Mammary epithelial cell (primary cell): ENCODE measurements around the gene KLRC1.

ENCODE experiments used
- EZH2 ChIP-seq: IDR thresholded peaks from 2 replicates; pipeline ENCODE4 v1.6.1; 2012; ENCODE audit warnings: low read length, inconsistent platforms, borderline replicate concordance
- TF ChIP-seq, protein P1 (sequence below), 2 donors: IDR thresholded peaks in 1 of 2; conservative IDR thresholded peaks in 1 of 2; 2 replicates each; pipeline ENCODE4 v1.5.1; 2011 to 2012; ENCODE audit warnings: inconsistent platforms in 2 of 2, low read length in 2 of 2, mild to moderate bottlenecking in 2 of 2, control low read depth in 1 of 2, low read depth in 1 of 2; ENCODE audit not compliant: insufficient read depth in 1 of 2; ENCODE audit errors: extremely low read depth in 1 of 2

DNA sequence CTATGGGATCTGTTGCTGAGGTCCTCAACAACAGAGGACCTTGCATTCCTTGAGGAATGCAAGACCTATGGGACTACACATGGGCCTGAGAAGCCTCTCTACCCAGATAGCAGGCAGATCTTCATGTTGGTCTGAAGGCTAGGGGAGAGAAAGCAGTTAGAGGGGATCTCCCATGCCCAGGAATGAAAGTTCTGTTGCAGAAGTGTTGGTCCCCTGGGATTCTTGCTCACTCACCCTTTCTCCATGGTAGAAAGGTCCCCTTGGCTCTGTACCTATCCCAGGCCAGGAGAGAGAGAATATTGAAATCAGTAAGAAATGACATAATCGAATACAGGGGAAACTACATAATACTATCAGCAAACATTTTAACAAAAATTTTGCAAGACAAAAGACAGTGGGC is 16.5 kb upstream of the KLRC1 start:
- TF ChIP-seq, protein P1, sequence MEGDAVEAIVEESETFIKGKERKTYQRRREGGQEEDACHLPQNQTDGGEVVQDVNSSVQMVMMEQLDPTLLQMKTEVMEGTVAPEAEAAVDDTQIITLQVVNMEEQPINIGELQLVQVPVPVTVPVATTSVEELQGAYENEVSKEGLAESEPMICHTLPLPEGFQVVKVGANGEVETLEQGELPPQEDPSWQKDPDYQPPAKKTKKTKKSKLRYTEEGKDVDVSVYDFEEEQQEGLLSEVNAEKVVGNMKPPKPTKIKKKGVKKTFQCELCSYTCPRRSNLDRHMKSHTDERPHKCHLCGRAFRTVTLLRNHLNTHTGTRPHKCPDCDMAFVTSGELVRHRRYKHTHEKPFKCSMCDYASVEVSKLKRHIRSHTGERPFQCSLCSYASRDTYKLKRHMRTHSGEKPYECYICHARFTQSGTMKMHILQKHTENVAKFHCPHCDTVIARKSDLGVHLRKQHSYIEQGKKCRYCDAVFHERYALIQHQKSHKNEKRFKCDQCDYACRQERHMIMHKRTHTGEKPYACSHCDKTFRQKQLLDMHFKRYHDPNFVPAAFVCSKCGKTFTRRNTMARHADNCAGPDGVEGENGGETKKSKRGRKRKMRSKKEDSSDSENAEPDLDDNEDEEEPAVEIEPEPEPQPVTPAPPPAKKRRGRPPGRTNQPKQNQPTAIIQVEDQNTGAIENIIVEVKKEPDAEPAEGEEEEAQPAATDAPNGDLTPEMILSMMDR (conservative IDR thresholded peaks at IDR 0.05 in 1 of 2, IDR thresholded peaks at IDR 0.05 in 1 of 2; ENCODE audit: extremely low read depth in 1 of 2, insufficient read depth in 1 of 2, low read depth in 1 of 2, low read length in 2 of 2), result no peak
- no peak for TF ChIP-seq EZH2
